SU-DHL-6 (cell line): ENCODE measurements around the gene SRBD1.

Source experiments
- H2AFZ ChIP-seq: fragments of 200-600 bp; sonication (generic); 2 replicates; pipeline ENCODE4 v1.6.1; 2014; ENCODE audit warnings: low read depth, mild to moderate bottlenecking, moderate library complexity, mixed read lengths, antibody characterized with exemption, low read length; ENCODE audit not compliant: severe bottlenecking
- H3F3A ChIP-seq: fragments of 200-600 bp; shearing (Covaris generic); 2 replicates; pipeline ENCODE4 v1.6.0; 2016; ENCODE audit warnings: antibody characterized with exemption, mild to moderate bottlenecking; ENCODE audit not compliant: insufficient read depth
- H3K27ac ChIP-seq: fragments of 200-600 bp; sonication (generic); 2 replicates; pipeline ENCODE4 v1.5.1; 2016; ENCODE audit warnings: low read depth, mild to moderate bottlenecking, low read length, moderate library complexity, mixed read lengths
- H3K27me3 ChIP-seq: fragments of 200-600 bp; sonication (generic), shearing (Covaris generic); 2 replicates; pipeline ENCODE4 v1.6.0; 2014; ENCODE audit warnings: mild to moderate bottlenecking, low read length
- H3K36me3 ChIP-seq: fragments of 200-600 bp; sonication (generic); 2 replicates; pipeline ENCODE4 v1.6.1; 2014; ENCODE audit warnings: mild to moderate bottlenecking, low read length, mixed read lengths
- H3K4me2 ChIP-seq: fragments of 300-600, 200-600 bp; shearing (Covaris generic), sonication (generic); 2 replicates; pipeline ENCODE4 v1.6.0; 2014; ENCODE audit warnings: low read length, low read depth, mild to moderate bottlenecking; ENCODE audit not compliant: poor library complexity, severe bottlenecking
- H3K4me3 ChIP-seq: fragments of 200-600 bp; sonication (generic); 2 replicates; pipeline ENCODE4 v1.5.1; 2014; ENCODE audit warnings: antibody characterized with exemption, low read length, mild to moderate bottlenecking, mixed read lengths; ENCODE audit not compliant: insufficient read depth, poor library complexity, severe bottlenecking
- H3K79me2 ChIP-seq: fragments of 200-600 bp; sonication (generic); 2 replicates; pipeline ENCODE4 v1.6.1; 2014; ENCODE audit warnings: mild to moderate bottlenecking, low read length, moderate library complexity; ENCODE audit not compliant: insufficient read depth
- H3K9ac ChIP-seq: fragments of 200-600 bp; sonication (generic); 2 replicates; pipeline ENCODE4 v1.7.0; 2014; ENCODE audit warnings: mild to moderate bottlenecking, low read length
- H3K9me2 ChIP-seq: fragments of 200-600 bp; sonication (generic); replicated peaks from 2 replicates; pipeline ENCODE4 v1.6.1; 2014; ENCODE audit warnings: low read length; ENCODE audit not compliant: insufficient read depth
- H3K9me3 ChIP-seq: fragments of 200-600 bp; sonication (generic); 2 replicates; pipeline ENCODE4 v1.6.1; 2014; ENCODE audit warnings: low read length, mixed read lengths; ENCODE audit not compliant: insufficient read depth
- H4K20me1 ChIP-seq: fragments of 200-600 bp; sonication (generic); 2 replicates; pipeline ENCODE4 v1.6.1; 2014; ENCODE audit warnings: low read depth, mild to moderate bottlenecking, antibody characterized with exemption, low read length, moderate library complexity, mixed read lengths
- CTCF ChIP-seq: fragments of 200-600 bp; sonication (generic); IDR thresholded peaks from one replicate; pipeline ENCODE4 v1.5.1; 2017; ENCODE audit warnings: antibody characterized with exemption, mild to moderate bottlenecking, low read length, moderate library complexity; ENCODE audit not compliant: insufficient read depth, poor library complexity, severe bottlenecking
- EZH2phosphoT487 ChIP-seq: fragments of 200-600 bp; sonication (generic), shearing (Covaris generic); conservative IDR thresholded peaks from 2 replicates; pipeline ENCODE4 v1.6.1; 2018; ENCODE audit warnings: mild to moderate bottlenecking, antibody characterized with exemption, low read length, moderate library complexity, mixed read lengths

The SRBD1 gene

DNA sequence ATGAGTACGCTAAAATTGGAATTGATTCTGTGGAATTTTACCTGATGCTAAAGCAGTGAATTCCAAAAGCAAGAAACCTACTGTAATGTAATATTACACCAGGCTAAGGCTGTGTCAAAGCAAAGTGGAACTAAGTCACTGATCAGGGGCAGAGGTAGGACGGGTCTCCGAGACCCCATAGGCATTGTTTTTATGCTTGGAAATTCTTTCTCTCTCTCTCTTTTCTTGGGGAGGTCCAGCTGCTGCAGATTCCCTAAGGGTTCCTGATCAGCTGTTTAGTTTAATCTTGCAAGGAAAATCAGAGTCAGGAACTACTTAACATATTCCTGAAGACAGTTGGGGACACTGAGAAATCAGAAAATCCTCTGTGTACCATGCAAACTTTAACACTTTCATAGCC lies 220.2 kb downstream of the SRBD1 start:
- TF ChIP-seq EZH2phosphoT487 (no peak), CTCF (no peak)
- no peaks in the 10 kb centered on the region for H3F3A ChIP-seq
- peaks cover 5% of the 10 kb centered on the region for H3K36me3 ChIP-seq
- no peaks in the 10 kb centered on the region for H3K9me3 ChIP-seq
- no peak overlapping the region for H2AFZ ChIP-seq
- H3K27ac ChIP-seq, result no peak overlapping the region
- H3K9ac ChIP-seq, result no peak overlapping the region
- H3K4me3 ChIP-seq, result no peak overlapping the region
- H3K79me2 ChIP-seq, result no peaks in the 10 kb centered on the region
- H3K9me2 ChIP-seq, result no peaks in the 10 kb centered on the region
- H3K27me3 ChIP-seq, result no peaks in the 10 kb centered on the region
- H4K20me1 ChIP-seq, result no peaks in the 10 kb centered on the region
- H3K4me2 ChIP-seq, result no peak overlapping the region

DNA sequence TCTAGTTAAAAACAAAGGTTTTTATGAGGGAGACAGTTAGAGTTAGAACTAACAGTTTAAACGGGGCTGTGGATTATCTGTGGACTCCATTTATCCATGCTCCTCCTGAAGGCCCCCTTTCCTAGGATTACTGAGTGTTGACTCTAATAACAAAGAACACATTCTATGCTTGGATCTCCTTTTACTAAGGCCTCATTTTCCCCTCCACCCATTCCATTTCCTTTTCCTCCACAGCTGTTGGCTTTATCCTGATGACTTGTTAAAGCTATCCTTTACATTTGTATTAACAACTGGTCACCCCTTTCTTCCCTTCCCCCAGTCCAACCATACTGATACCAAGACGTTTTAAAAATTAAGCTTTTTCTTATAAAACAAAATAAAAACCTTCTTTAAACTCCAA lies 220.6 kb downstream of the SRBD1 start:
- no peaks in the 10 kb centered on the region for H3F3A ChIP-seq

DNA sequence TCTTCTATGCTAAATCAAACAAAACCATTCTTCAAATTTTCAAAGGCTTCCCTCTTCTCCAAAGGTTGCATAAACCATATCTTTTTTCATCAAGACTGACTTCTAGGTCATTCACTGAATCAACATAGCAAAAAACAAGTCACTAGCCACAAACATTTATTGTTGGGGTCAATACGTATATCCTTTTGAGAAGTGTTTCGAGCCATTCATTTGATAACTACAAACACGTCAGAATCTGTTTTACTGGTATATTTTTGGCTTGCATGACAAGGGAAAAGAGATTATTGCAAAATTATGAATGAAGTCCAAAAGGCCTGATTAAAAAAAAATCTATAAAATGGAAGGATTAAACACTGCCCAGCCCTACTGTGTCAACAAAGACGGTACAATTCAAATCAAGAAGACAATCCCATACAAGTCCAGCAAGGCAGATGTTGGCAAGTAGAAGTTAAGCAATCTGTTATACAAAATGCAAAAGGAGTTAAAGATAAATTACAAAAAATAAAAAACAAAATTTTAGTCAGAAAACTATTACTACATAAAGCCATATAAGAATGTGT lies 222.4 kb downstream of the SRBD1 start:
- no peaks in the 10 kb centered on the region for H3K9me2 ChIP-seq

More for the DNA sequence above, 220.6 kb downstream of the SRBD1 start:
- TF ChIP-seq EZH2phosphoT487, result no peak
- TF ChIP-seq CTCF, result no peak
- H3K9me2 ChIP-seq, result no peaks in the 10 kb centered on the region
- H3K4me3 ChIP-seq, result no peak overlapping the region
- no peak overlapping the region for H2AFZ ChIP-seq
- no peaks in the 10 kb centered on the region for H3K79me2 ChIP-seq
- H3K27ac ChIP-seq, result no peak overlapping the region
- no peaks in the 10 kb centered on the region for H4K20me1 ChIP-seq
- H3K4me2 ChIP-seq, result no peak overlapping the region
- peaks cover 5% of the 10 kb centered on the region for H3K36me3 ChIP-seq
- no peaks in the 10 kb centered on the region for H3K9me3 ChIP-seq
- no peak overlapping the region for H3K9ac ChIP-seq
- H3K27me3 ChIP-seq, result no peaks in the 10 kb centered on the region

More for the DNA sequence above, 222.4 kb downstream of the SRBD1 start:
- Histone ChIP-seq H3F3A (no peaks in the 10 kb centered on the region), H3K79me2 (no peaks in the 10 kb centered on the region), H3K27me3 (no peaks in the 10 kb centered on the region), H3K27ac (no peak overlapping the region), H3K9ac (no peak overlapping the region), H2AFZ (no peak overlapping the region), H3K4me3 (no peak overlapping the region), H3K4me2 (no peak overlapping the region), H4K20me1 (no peaks in the 10 kb centered on the region), H3K36me3 (peaks cover 5% of the 10 kb centered on the region), H3K9me3 (no peaks in the 10 kb centered on the region)
- TF ChIP-seq CTCF (no peak), EZH2phosphoT487 (no peak)
